LNCAP (cell line): ENCODE results near the gene EEFSEC.

Source experiments
- CTCF ChIP-seq: fragments of 450-650 bp; IDR thresholded peaks from 2 replicates; pipeline ENCODE4 v1.5.1; 2017; ENCODE audit warnings: mild to moderate bottlenecking

The EEFSEC gene

GRCh38 chr3:128379367-128380160 is 226.3 kb downstream of the EEFSEC start:
- no peak for TF ChIP-seq CTCF

- no peak for TF ChIP-seq CTCF
These were observed 227.0 kb downstream of the EEFSEC start for GRCh38 chr3:128380295-128380694.

GRCh38 chr3:128380719-128381118 is 227.4 kb downstream of the EEFSEC start:
- TF ChIP-seq CTCF = no peak

- no peak for TF ChIP-seq CTCF
These were observed 228.3 kb downstream of the EEFSEC start for GRCh38 chr3:128381609-128382008.

- no peak for TF ChIP-seq CTCF
These were observed 229.0 kb downstream of the EEFSEC start for GRCh38 chr3:128382221-128382807.

GRCh38 chr3:128383316-128384235 is 230.3 kb downstream of the EEFSEC start:
- no peak for TF ChIP-seq CTCF

- no peak for TF ChIP-seq CTCF
These were observed 232.0 kb downstream of the EEFSEC start for GRCh38 chr3:128385080-128385832.
